CD8-positive, alpha-beta memory T cell (primary cell): Measurements from ENCODE around the gene TMCC1. TPM values are rescaled to one million over a fixed set of nuclear protein-coding genes. Genes with fewer than 3 reads are reported as not detected.
"Not testable (repeated sequence)": the region's sequence is repeated elsewhere in the genome, so short reads cannot be mapped to it uniquely, and the experiment has no call there.

Source experiments
- CTCF ChIA-PET: fragments of 350-600 bp; sonication (Branson Sonifier 250); formaldehyde crosslinking; loops from one replicate; lab custom pipeline; 2021; ENCODE audit warnings: antibody characterized with exemption; lab: Charles Lee
- POLR2A ChIA-PET: fragments of 350-600 bp; sonication (Branson Sonifier 250); formaldehyde crosslinking; loops from one replicate; lab custom pipeline; 2021; ENCODE audit warnings: antibody characterized with exemption; lab: Charles Lee
- DNase-seq, 5 donors: peaks; one replicate each; pipeline versions ENCODE4 v3.0.0 to v3.0.0-alpha.2; 2020 to 2022; ENCODE audit warnings: mixed read lengths in 1 of 5
- H3K27ac ChIP-seq: one replicate; pipeline ENCODE4 v1.7.0; 2013; ENCODE audit warnings: low read depth, mild to moderate bottlenecking, low read length, moderate library complexity
- H3K27me3 ChIP-seq: 2 replicates; pipeline ENCODE4 v1.7.0; 2013; ENCODE audit warnings: low read length, mild to moderate bottlenecking; ENCODE audit not compliant: insufficient read depth, poor library complexity, severe bottlenecking
- H3K36me3 ChIP-seq: 2 replicates; pipeline ENCODE4 v1.7.0; 2013; ENCODE audit warnings: mild to moderate bottlenecking, low read length, moderate library complexity; ENCODE audit not compliant: insufficient read depth
- H3K4me1 ChIP-seq: 2 replicates; pipeline ENCODE4 v1.7.0; 2013; ENCODE audit warnings: mild to moderate bottlenecking, low read length, moderate library complexity; ENCODE audit not compliant: insufficient read depth
- H3K4me3 ChIP-seq: 2 replicates; pipeline ENCODE4 v1.7.0; 2013; ENCODE audit warnings: mild to moderate bottlenecking, low read length
- H3K9me3 ChIP-seq: 2 replicates; pipeline ENCODE4 v1.7.0; 2013; ENCODE audit warnings: mild to moderate bottlenecking, low read length
- H3K27ac Mint-ChIP-seq, 8 donors: one replicate each; pipeline ENCODE4 v1.8.0; 2020 to 2021; ENCODE audit warnings: mixed read lengths in 8 of 8, mild to moderate bottlenecking in 6 of 8, inconsistent platforms in 3 of 8, moderate library complexity in 3 of 8
- H3K27me3 Mint-ChIP-seq, 2 donors: one replicate each; pipeline ENCODE4 v1.8.0; 2020 to 2021; ENCODE audit warnings: mixed read lengths in 2 of 2, mild to moderate bottlenecking in 1 of 2, moderate library complexity in 1 of 2
- H3K36me3 Mint-ChIP-seq, 3 donors: one replicate each; pipeline ENCODE4 v1.8.0; 2020 to 2021; ENCODE audit warnings: mixed read lengths in 3 of 3, inconsistent platforms in 1 of 3, mild to moderate bottlenecking in 1 of 3
- H3K4me1 Mint-ChIP-seq, 3 donors: one replicate each; pipeline ENCODE4 v1.8.0; 2020 to 2021; ENCODE audit warnings: mixed read lengths in 3 of 3, inconsistent platforms in 1 of 3, mild to moderate bottlenecking in 1 of 3
- H3K4me3 Mint-ChIP-seq, 7 donors: one replicate each; pipeline ENCODE4 v1.8.0; 2020 to 2021; ENCODE audit warnings: mixed read lengths in 7 of 7, mild to moderate bottlenecking in 6 of 7, moderate library complexity in 4 of 7, inconsistent platforms in 2 of 7
- H3K9me3 Mint-ChIP-seq, 5 donors: one replicate each; pipeline ENCODE4 v1.8.0; 2020 to 2022; ENCODE audit warnings: mixed read lengths in 5 of 5, mild to moderate bottlenecking in 3 of 5, moderate library complexity in 2 of 5, inconsistent platforms in 1 of 5
- polyA plus RNA-seq: library from polyadenylated mRNA; unstranded; fragments of 300-500 nt; fragmentation: Illumina TruSeq; gene quantifications from one replicate; pipeline ENCODE4 v1.2.3, GENCODE V29; 2021
- total RNA-seq, 2 experiments: library from RNA; stranded (reverse); gene quantifications; one replicate each; pipeline ENCODE4 v1.2.3, GENCODE V29; 2021

The TMCC1 gene
- total and polyA plus RNA-seq, 3 experiments from 2014 or later: 5.6 to 18.6 (median 16.0) TPM

- H3K4me3 ChIP-seq: no peak overlapping the region
- peaks cover 0 to 6% (median 0%) of the 10 kb centered on the region in 5 donors for H3K9me3 Mint-ChIP-seq
- H3K27ac Mint-ChIP-seq: no peak overlapping the region
- no peaks in the 10 kb centered on the region for H3K4me1 ChIP-seq
- no peaks in the 10 kb centered on the region for H3K27me3 ChIP-seq
- H3K27ac ChIP-seq: peak overlapping the region; percentile 46
- ChIA-PET POLR2A (no interaction called here), CTCF (no interaction called here)
- no peaks in the 10 kb centered on the region for H3K36me3 ChIP-seq
- H3K27me3 Mint-ChIP-seq: no peaks in the 10 kb centered on the region
- H3K4me1 Mint-ChIP-seq: peaks cover 3 to 5% (median 3%) of the 10 kb centered on the region in 3 donors
- no peaks in the 10 kb centered on the region for H3K9me3 ChIP-seq
- H3K4me3 Mint-ChIP-seq: no peak overlapping the region
- peaks cover 1 to 20% (median 7%) of the 10 kb centered on the region in 3 donors for H3K36me3 Mint-ChIP-seq
- DNase-seq: no peak
Observed at GRCh38 chr3:129699199-129699598, 194.3 kb downstream of the TMCC1 start.

GRCh38 chr3:129697229-129697969 is 196.1 kb downstream of the TMCC1 start:
- no peak overlapping the region for H3K4me3 ChIP-seq
- no peak overlapping the region for H3K27ac ChIP-seq
- ChIA-PET POLR2A (no interaction called here), CTCF (no interaction called here)
- no peak for DNase-seq
- peaks cover 3 to 5% (median 3%) of the 10 kb centered on the region in 3 donors for H3K4me1 Mint-ChIP-seq
- H3K27me3 Mint-ChIP-seq: no peaks in the 10 kb centered on the region
- peaks cover 1 to 20% (median 5%) of the 10 kb centered on the region in 3 donors for H3K36me3 Mint-ChIP-seq
- peaks cover 0 to 6% (median 0%) of the 10 kb centered on the region in 5 donors for H3K9me3 Mint-ChIP-seq
- H3K36me3 ChIP-seq: no peaks in the 10 kb centered on the region
- no peaks in the 10 kb centered on the region for H3K27me3 ChIP-seq
- H3K4me3 Mint-ChIP-seq: no peak overlapping the region
- no peaks in the 10 kb centered on the region for H3K9me3 ChIP-seq
- no peaks in the 10 kb centered on the region for H3K4me1 ChIP-seq
- H3K27ac Mint-ChIP-seq: no peak overlapping the region

- H3K9me3 ChIP-seq, DNase-seq, H3K4me1 ChIP-seq, H3K9me3 Mint-ChIP-seq, H3K4me3 ChIP-seq, H3K27me3 Mint-ChIP-seq, H3K4me1 Mint-ChIP-seq, H3K36me3 ChIP-seq, H3K27me3 ChIP-seq, POLR2A ChIA-PET, H3K27ac ChIP-seq, H3K4me3 Mint-ChIP-seq: not testable (repeated sequence)
- H3K36me3 Mint-ChIP-seq: peaks cover 1 to 20% (median 5%) of the 10 kb centered on the region in 3 donors
- CTCF ChIA-PET: interaction anchor here (0.7 kb wide), 1 partner anchor 46 kb away, joined by 3 read pairs; no protein-coding TSS in a partner anchor
- peak overlapping the region in 1 of 8 donors; percentile 54 for H3K27ac Mint-ChIP-seq
Observed at GRCh38 chr3:129696430-129696829, 197.1 kb downstream of the TMCC1 start.

GRCh38 chr3:129695230-129695629 is 198.3 kb downstream of the TMCC1 start:
- Histone ChIP-seq H3K9me3 (no peaks in the 10 kb centered on the region), H3K36me3 (no peaks in the 10 kb centered on the region), H3K4me1 (no peaks in the 10 kb centered on the region), H3K4me3 (no peak overlapping the region), H3K27me3 (no peaks in the 10 kb centered on the region), H3K27ac (no peak overlapping the region)
- H3K36me3 Mint-ChIP-seq: peaks cover 1 to 20% (median 2%) of the 10 kb centered on the region in 3 donors
- peaks cover 8 to 13% (median 12%) of the 10 kb centered on the region in 3 donors for H3K4me1 Mint-ChIP-seq
- no peak for DNase-seq
- POLR2A ChIA-PET: no interaction called here
- CTCF ChIA-PET: no interaction called here
- no peak overlapping the region for H3K27ac Mint-ChIP-seq
- H3K27me3 Mint-ChIP-seq: no peaks in the 10 kb centered on the region
- H3K4me3 Mint-ChIP-seq: no peak overlapping the region
- H3K9me3 Mint-ChIP-seq: peaks cover 0 to 6% (median 0%) of the 10 kb centered on the region in 5 donors

- CTCF ChIA-PET: no interaction called here
- DNase-seq: no peak
- Histone ChIP-seq H3K4me3 (no peak overlapping the region), H3K4me1 (no peaks in the 10 kb centered on the region), H3K36me3 (no peaks in the 10 kb centered on the region), H3K27ac (no peak overlapping the region), H3K27me3 (no peaks in the 10 kb centered on the region), H3K9me3 (no peaks in the 10 kb centered on the region)
- H3K27ac Mint-ChIP-seq: no peak overlapping the region
- peaks cover 1 to 20% (median 2%) of the 10 kb centered on the region in 3 donors for H3K36me3 Mint-ChIP-seq
- no peak overlapping the region for H3K4me3 Mint-ChIP-seq
- H3K9me3 Mint-ChIP-seq: peaks cover 0 to 6% (median 0%) of the 10 kb centered on the region in 5 donors
- H3K27me3 Mint-ChIP-seq: no peaks in the 10 kb centered on the region
- POLR2A ChIA-PET: no interaction called here
- H3K4me1 Mint-ChIP-seq: peaks cover 10 to 15% (median 14%) of the 10 kb centered on the region in 3 donors
Observed at GRCh38 chr3:129694228-129694627, 199.3 kb downstream of the TMCC1 start.

- H3K9me3 Mint-ChIP-seq: peaks cover 0 to 3% (median 0%) of the 10 kb centered on the region in 5 donors
- no peak overlapping the region for H3K4me3 ChIP-seq
- peaks cover 0 to 15% (median 2%) of the 10 kb centered on the region in 3 donors for H3K36me3 Mint-ChIP-seq
- H3K9me3 ChIP-seq: no peaks in the 10 kb centered on the region
- DNase-seq: no peak
- H3K36me3 ChIP-seq: no peaks in the 10 kb centered on the region
- ChIA-PET POLR2A (no interaction called here), CTCF (no interaction called here)
- H3K4me3 Mint-ChIP-seq: no peak overlapping the region
- H3K4me1 ChIP-seq: no peaks in the 10 kb centered on the region
- no peaks in the 10 kb centered on the region for H3K27me3 ChIP-seq
- no peak overlapping the region for H3K27ac Mint-ChIP-seq
- no peak overlapping the region for H3K27ac ChIP-seq
- peaks cover 10 to 15% (median 14%) of the 10 kb centered on the region in 3 donors for H3K4me1 Mint-ChIP-seq
- H3K27me3 Mint-ChIP-seq: no peaks in the 10 kb centered on the region
Observed at GRCh38 chr3:129692743-129693142, 200.8 kb downstream of the TMCC1 start.

- Histone ChIP-seq H3K4me3 (no peak overlapping the region), H3K27ac (no peak overlapping the region), H3K27me3 (no peaks in the 10 kb centered on the region), H3K4me1 (no peaks in the 10 kb centered on the region), H3K9me3 (no peaks in the 10 kb centered on the region), H3K36me3 (no peaks in the 10 kb centered on the region)
- ChIA-PET POLR2A (no interaction called here), CTCF (interaction anchor here (1.3 kb wide), 1 partner anchor 33 kb away, joined by 3 read pairs; no protein-coding TSS in a partner anchor)
- no peak for DNase-seq
- no peaks in the 10 kb centered on the region for H3K9me3 Mint-ChIP-seq
- H3K4me3 Mint-ChIP-seq: no peak overlapping the region
- H3K4me1 Mint-ChIP-seq: peaks cover 10 to 15% (median 14%) of the 10 kb centered on the region in 3 donors
- H3K27me3 Mint-ChIP-seq: no peaks in the 10 kb centered on the region
- peaks cover 0 to 5% (median 0%) of the 10 kb centered on the region in 3 donors for H3K36me3 Mint-ChIP-seq
- H3K27ac Mint-ChIP-seq: peak overlapping the region in 1 of 8 donors; percentile 81
Observed at GRCh38 chr3:129690963-129691362, 202.5 kb downstream of the TMCC1 start.

- Histone ChIP-seq H3K4me1 (no peaks in the 10 kb centered on the region), H3K27me3 (no peaks in the 10 kb centered on the region), H3K27ac (no peak overlapping the region), H3K9me3 (no peaks in the 10 kb centered on the region), H3K4me3 (no peak overlapping the region), H3K36me3 (no peaks in the 10 kb centered on the region)
- Mint-ChIP-seq H3K9me3 (no peaks in the 10 kb centered on the region), H3K4me3 (no peak overlapping the region), H3K4me1 (peaks cover 8 to 15% (median 14%) of the 10 kb centered on the region in 3 donors), H3K36me3 (peaks cover 0 to 3% (median 0%) of the 10 kb centered on the region in 3 donors), H3K27ac (peak overlapping the region in 3 of 8 donors; percentile 4 to 47 (median 27)), H3K27me3 (no peaks in the 10 kb centered on the region)
- ChIA-PET POLR2A (no interaction called here), CTCF (interaction anchor here (1.3 kb wide), 1 partner anchor 33 kb away, joined by 3 read pairs; no protein-coding TSS in a partner anchor)
- peak in 4 of 5 donors; percentile 21 to 55 (median 49) for DNase-seq
Observed at GRCh38 chr3:129690406-129690805, 203.1 kb downstream of the TMCC1 start.
